HepG2 (cell line): ENCODE results near the gene TMTC4. TPM values are rescaled to one million over a fixed set of nuclear protein-coding genes. Genes with fewer than 3 reads are reported as not detected.

Experiments used
- ATAC-seq: fragments of 200-7000 bp; cut with Tn5 transposase; 3 replicates; pipeline ENCODE4 v1.9.1; 2020; ENCODE audit warnings: mild to moderate bottlenecking, moderate library complexity
- BruUV-seq: library from RNA; stranded (reverse); fragments of 400-500 nt; replicated peaks from 2 replicates; lab custom pipeline; 2021; lab: Mats Ljungman, UMichigan
- CTCF ChIA-PET: fragments of 300-600 bp; formaldehyde crosslinking; extraction: SDS; loops from one replicate; lab custom pipeline; 2021; ENCODE audit warnings: low total read pairs, inconsistent platforms, low intra/inter-chr PET ratio; lab: Yijun Ruan, JAX
- POLR2A ChIA-PET: fragments of 350-600 bp; sonication (Branson Sonifier 250); formaldehyde crosslinking; loops from one replicate; lab custom pipeline; 2020; ENCODE audit warnings: antibody characterized with exemption, inconsistent platforms; lab: Yijun Ruan, JAX
- DNase-seq: peaks from one replicate; pipeline ENCODE4 v3.0.0-alpha.2; 2015; ENCODE audit warnings: low spot score
- FAIRE-seq: peaks from 3 replicates; lab custom pipeline; 2011; peaks lifted over from hg19 to GRCh38; lab: Jason Lieb, UNC
- H2AFZ ChIP-seq: one replicate; pipeline ENCODE4 v1.6.1; 2011; ENCODE audit warnings: low read length, inconsistent platforms
- H3K27ac ChIP-seq: fragments of 300-600 bp; 3 replicates; pipeline ENCODE4 v1.8.0; 2011; ENCODE audit warnings: mixed run types, mild to moderate bottlenecking, mixed read lengths, low read length, inconsistent platforms; ENCODE audit not compliant: insufficient read depth; ENCODE audit errors: extremely low read length
- H3K27me3 ChIP-seq, 2 experiments: fragments of 200-600 bp in 1 of 2; 2 replicates in 1 of 2; 3 replicates in 1 of 2; pipeline versions ENCODE4 v1.6.0 to v1.8.0; 2011; ENCODE audit warnings: low read length in 2 of 2, mild to moderate bottlenecking in 2 of 2, moderate library complexity in 2 of 2, inconsistent platforms in 1 of 2; ENCODE audit not compliant: insufficient read depth in 2 of 2, control insufficient read depth in 1 of 2
- H3K36me3 ChIP-seq, 2 experiments: fragments of 200-600 bp in 1 of 2; replicated peaks in 1 of 2; 2 replicates in 1 of 2; 3 replicates in 1 of 2; pipeline versions ENCODE4 v1.5.1 to v1.8.0; 2011; ENCODE audit warnings: low read length in 2 of 2, inconsistent platforms in 1 of 2; ENCODE audit not compliant: insufficient read depth in 2 of 2, control insufficient read depth in 1 of 2
- H3K4me1 ChIP-seq: 2 replicates; pipeline ENCODE4 v1.5.1; 2012; ENCODE audit warnings: low read length, inconsistent platforms; ENCODE audit not compliant: insufficient read depth
- H3K4me2 ChIP-seq: 2 replicates; pipeline ENCODE4 v1.6.0; 2011; ENCODE audit warnings: low read depth, low read length, inconsistent platforms
- H3K4me3 ChIP-seq, 3 experiments: fragments of 200-600 bp in 1 of 3; sonication (generic), shearing (Covaris generic) in 1 of 3; replicated peaks in 1 of 3; 2 replicates each; pipeline ENCODE4 v1.5.1; 2011 to 2016; ENCODE audit warnings: low read length in 3 of 3, inconsistent platforms in 2 of 3, low read depth in 2 of 3, mild to moderate bottlenecking in 2 of 3, control low read depth in 1 of 3, mixed read lengths in 1 of 3; ENCODE audit not compliant: insufficient read depth in 1 of 3
- H3K79me2 ChIP-seq: one replicate; pipeline ENCODE4 v1.6.1; 2011; ENCODE audit warnings: low read length, inconsistent platforms; ENCODE audit not compliant: insufficient read depth
- H3K9ac ChIP-seq: 2 replicates; pipeline ENCODE4 v1.6.0; 2011; ENCODE audit warnings: mild to moderate bottlenecking, low read depth, low read length, inconsistent platforms; ENCODE audit not compliant: insufficient read depth
- H3K9me3 ChIP-seq: 2 replicates; pipeline ENCODE4 v1.5.1; 2012; ENCODE audit warnings: mild to moderate bottlenecking, low read length
- H4K20me1 ChIP-seq: 2 replicates; pipeline ENCODE4 v1.6.0; 2011; ENCODE audit warnings: inconsistent platforms, mild to moderate bottlenecking, low read length, moderate library complexity; ENCODE audit not compliant: insufficient read depth
- HOMEZ ChIP-seq: IDR thresholded peaks from 2 replicates; pipeline ENCODE4 v1.6.1; 2016; ENCODE audit warnings: low read depth
- SRF ChIP-seq: IDR thresholded peaks from 2 replicates; pipeline ENCODE4 v1.6.1; 2011; ENCODE audit warnings: mild to moderate bottlenecking, low read depth, low read length, moderate library complexity
- ZBTB14 ChIP-seq: sonication (generic); formaldehyde crosslinking; IDR thresholded peaks from 2 replicates; pipeline ENCODE4 v1.4.0; 2020; ENCODE audit warnings: missing genetic modification reagents
- ZNF770 ChIP-seq: sonication (generic); formaldehyde crosslinking; IDR thresholded peaks from 2 replicates; pipeline ENCODE4 v1.5.0; 2020; ENCODE audit warnings: mild to moderate bottlenecking, missing genetic modification reagents
- WGBS: methylation state at CpG from one replicate; pipeline ENCODE4 v1.1.6; 2017; ENCODE audit warnings: low lambda C conversion rate; 5-methylcytosine and 5-hydroxymethylcytosine counted together
- in situ Hi-C: cut with HindIII; loops from 2 replicates; pipeline ENCODE4 v1.10.0; 2017; ENCODE audit warnings: low pct_unique_long_range_greater_than_20kb; ENCODE audit not compliant: extremely low pct_ligation_motif_present
- intact Hi-C: fragments of 100-400 bp; cut with micrococcal nuclease; formaldehyde crosslinking; loops from one replicate; pipeline ENCODE4 v1.10.0; 2022; ENCODE audit not compliant: unreplicated experiment
- polyA plus RNA-seq, 8 experiments: library from polyadenylated mRNA; depleted of rRNA in 3 of 8; stranded (reverse) in 7 of 8; unstranded in 1 of 8; fragments of >200 nt; fragmentation: Illumina TruSeq in 4 of 8; extraction: Trizol in 4 of 8; gene quantifications; 2 replicates each; pipeline versions ENCODE4 v1.2.1 to v1.2.3, GENCODE V29; 2011 to 2016; ENCODE audit warnings: low read depth in 4 of 8, missing spikeins in 1 of 8, mixed read lengths in 1 of 8; ENCODE audit not compliant: insufficient read depth in 1 of 8
- total RNA-seq, 5 experiments: library from RNA; depleted of rRNA; stranded (reverse); fragments of >200 nt; fragmentation: Illumina TruSeq; extraction: Trizol; gene quantifications; 2 replicates each; pipeline ENCODE4 v1.2.3, GENCODE V29; 2016; ENCODE audit warnings: low read depth in 1 of 5

The TMTC4 gene
- total and polyA plus RNA-seq, 2 of the 13 experiments (the other 11 are each of a cell fraction or from before 2014, with no cell fraction given) = 16.0 to 22.6 TPM

- TF ChIP-seq SRF = no peak
- TF ChIP-seq ZBTB14 (CRISPR knock-in tag) = no peak
- TF ChIP-seq HOMEZ (CRISPR knock-in tag) = peak; percentile 85; the same call in 1 of the 2 replicates
- 0 out of 2 replicates have a peak, but pooled peaks have one; percentile 29 for TF ChIP-seq ZNF770
- 96% methylated on average over 4 of the region's 4 CpGs for WGBS
- Histone ChIP-seq H3K36me3 (peaks cover under 1 to 3% of the 10 kb centered on the region in 2 experiments; a peak in 3 of 5 replicates), H3K4me2 (no peak overlapping the region), H3K9me3 (no peaks in the 10 kb centered on the region), H2AFZ (no peak overlapping the region), H3K27ac (no peak overlapping the region), H3K79me2 (no peaks in the 10 kb centered on the region), H4K20me1 (no peaks in the 10 kb centered on the region), H3K4me1 (no peaks in the 10 kb centered on the region), H3K4me3 (no peak overlapping the region), H3K27me3 (no peaks in the 10 kb centered on the region), H3K9ac (no peak overlapping the region)
- POLR2A ChIA-PET = no interaction called here
- intact Hi-C loops (no loop called here), in situ Hi-C loops (no loop called here)
- CTCF ChIA-PET = no interaction called here
- no TSS peak for BruUV-seq
- no peak for FAIRE-seq
- ATAC-seq = no peak
- DNase-seq = no peak
Observed at GRCh38 chr13:100648354-100648753, 26.2 kb downstream of the TMTC4 start.
